NCI-H2227 (cell line): ENCODE results near the gene SLC25A10.

Experiments
- DNase-seq: peaks from one replicate; lab custom pipeline; 2025; ENCODE audit not compliant: unreplicated experiment; lab: John Stamatoyannopoulos, UW

SLC25A10 gene

GRCh38 chr17:81741594-81742452, 29.7 kb downstream of the SLC25A10 start:
- DNase-seq = no peak
